T-helper 17 cell (primary cell): ENCODE data around the gene EPG5. TPM values are rescaled to one million over a fixed set of nuclear protein-coding genes. Genes with fewer than 3 reads are reported as not detected.
"Not testable (repeated sequence)": the region's sequence is repeated elsewhere in the genome, so short reads cannot be mapped to it uniquely, and the experiment has no call there.

Source experiments
- ATAC-seq: fragments of 150-1000 bp; cut with Tn5 transposase; 2 replicates; pipeline ENCODE4 v1.10.0; 2021; ENCODE audit warnings: mild to moderate bottlenecking, moderate library complexity
- DNase-seq, 3 donors: peaks; one replicate each; pipeline versions ENCODE4 v3.0.0 to v3.0.0-alpha.2; 2020 to 2021
- H3K9me3 ChIP-seq: one replicate; pipeline ENCODE4 v1.7.0; 2013; ENCODE audit warnings: low read length, mild to moderate bottlenecking; ENCODE audit not compliant: control insufficient read depth, poor library complexity, severe bottlenecking
- H3K27ac Mint-ChIP-seq: one replicate; pipeline ENCODE4 v1.8.0; 2022; ENCODE audit warnings: mild to moderate bottlenecking, moderate library complexity, mixed read lengths
- H3K27me3 Mint-ChIP-seq: one replicate; pipeline ENCODE4 v1.8.0; 2022; ENCODE audit warnings: mixed read lengths
- H3K36me3 Mint-ChIP-seq: one replicate; pipeline ENCODE4 v1.8.0; 2022; ENCODE audit warnings: low read depth, mixed read lengths
- H3K4me1 Mint-ChIP-seq: one replicate; pipeline ENCODE4 v1.8.0; 2022; ENCODE audit warnings: mild to moderate bottlenecking, mixed read lengths
- H3K4me3 Mint-ChIP-seq: one replicate; pipeline ENCODE4 v1.8.0; 2022; ENCODE audit warnings: mild to moderate bottlenecking, moderate library complexity, mixed read lengths
- total RNA-seq, 4 donors: library from RNA in 2 of 4; stranded (reverse) in 2 of 4; gene quantifications; one replicate each; pipeline ENCODE4 v1.2.3 and lab custom pipeline; 2022 to 2026

EPG5 gene
- total RNA-seq, 2 donors from 2014 or later = 46.6 to 76.5 TPM

DNA sequence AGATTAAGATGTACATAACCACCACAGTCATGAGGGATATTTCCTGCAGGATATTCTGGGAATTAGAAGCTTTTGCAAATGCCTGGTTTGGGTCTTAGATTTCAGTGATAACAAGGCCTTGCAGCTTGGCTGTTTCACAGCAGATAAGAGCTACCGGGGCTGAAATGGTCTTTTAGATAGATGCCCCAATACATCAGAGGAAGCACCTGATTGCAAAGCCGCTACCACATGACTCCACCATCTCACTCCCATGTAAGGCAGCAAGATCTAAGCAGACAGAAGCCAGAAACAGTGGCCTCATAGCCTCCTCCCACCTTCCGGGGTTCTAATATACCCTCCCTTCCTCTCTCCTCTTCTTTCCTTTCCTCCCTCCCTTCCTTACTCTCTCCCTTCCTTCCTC, 31.1 kb upstream of the EPG5 start:
- H3K9me3 ChIP-seq = no peaks in the 10 kb centered on the region
- H3K4me1 Mint-ChIP-seq = peaks cover 32% of the 10 kb centered on the region
- H3K27me3 Mint-ChIP-seq = no peaks in the 10 kb centered on the region
- peak overlapping the region; percentile 75 for H3K4me3 Mint-ChIP-seq
- peak overlapping the region; percentile 93 for H3K27ac Mint-ChIP-seq
- ATAC-seq = peak; percentile 82
- DNase-seq = no peak
- no peaks in the 10 kb centered on the region for H3K36me3 Mint-ChIP-seq

DNA sequence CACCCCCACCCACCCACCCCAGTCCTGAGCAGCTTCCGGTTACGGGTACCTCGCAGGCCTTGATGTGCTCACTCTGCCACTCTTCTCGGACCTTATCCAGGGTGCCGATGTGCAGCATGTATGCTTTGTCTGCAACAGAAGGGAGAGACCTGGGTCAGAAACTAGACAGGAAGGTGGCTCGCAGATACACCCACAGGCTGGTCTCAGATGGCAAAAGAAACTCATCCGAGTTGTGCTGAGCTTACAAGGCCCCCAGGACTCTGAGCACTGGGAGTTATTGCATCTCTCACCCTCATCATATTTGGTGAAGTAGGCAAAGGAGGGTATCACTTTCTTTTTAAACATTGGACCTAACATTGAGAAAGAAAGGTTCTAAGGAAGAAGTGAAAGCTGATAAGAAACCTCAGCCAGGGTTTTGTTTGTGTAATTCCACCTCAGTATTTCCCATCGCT, 30.6 kb upstream of the EPG5 start:
- no peaks in the 10 kb centered on the region for H3K27me3 Mint-ChIP-seq
- no peak for DNase-seq
- H3K4me1 Mint-ChIP-seq = peaks cover 32% of the 10 kb centered on the region
- no peaks in the 10 kb centered on the region for H3K9me3 ChIP-seq
- H3K27ac Mint-ChIP-seq = peak overlapping the region; percentile 93
- H3K36me3 Mint-ChIP-seq = no peaks in the 10 kb centered on the region
- ATAC-seq = peak; percentile 62
- H3K4me3 Mint-ChIP-seq = peak overlapping the region; percentile 75

DNA sequence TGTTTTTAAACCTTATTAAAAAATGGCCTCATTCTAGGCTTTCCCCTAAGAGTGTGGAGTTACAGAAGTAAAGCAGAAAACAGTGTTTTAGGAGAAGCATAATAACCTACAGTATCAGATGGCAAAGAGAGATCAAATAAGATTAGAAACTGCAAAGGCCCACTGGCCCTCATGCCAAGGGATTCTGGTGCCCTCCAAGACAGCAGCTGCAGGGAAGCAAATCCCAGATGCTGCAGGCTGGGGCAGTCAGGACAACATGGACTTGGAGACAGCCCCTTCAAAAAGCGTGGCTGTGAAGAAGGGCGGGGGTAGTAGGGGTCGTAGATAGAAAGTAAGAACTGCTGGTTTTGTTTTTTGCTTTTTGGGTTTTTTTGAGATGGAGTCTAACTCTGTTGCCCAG, 28.3 kb upstream of the EPG5 start:
- H3K9me3 ChIP-seq = no peaks in the 10 kb centered on the region
- Mint-ChIP-seq H3K27me3 (no peaks in the 10 kb centered on the region), H3K27ac (no peak overlapping the region)

DNA sequence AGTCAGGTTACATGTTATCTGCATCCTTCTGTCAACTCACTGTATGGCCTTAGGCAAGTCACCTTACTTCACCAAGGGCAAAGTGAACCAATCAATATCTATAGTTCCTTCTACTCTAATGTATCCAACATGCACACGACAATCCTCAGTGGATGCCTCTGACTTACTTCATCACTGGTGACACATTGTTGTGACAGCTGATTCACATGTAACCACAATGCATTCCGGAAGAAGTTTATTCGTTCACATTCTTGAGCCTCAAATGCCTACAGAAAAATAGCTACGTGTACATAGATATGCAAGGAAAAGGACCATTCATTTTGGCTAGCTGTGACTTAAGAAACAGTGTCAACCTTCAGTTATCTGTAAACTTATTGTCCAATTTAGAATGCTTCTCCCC, 26.3 kb upstream of the EPG5 start:
- peaks cover 2% of the 10 kb centered on the region for H3K36me3 Mint-ChIP-seq
- no peaks in the 10 kb centered on the region for H3K27me3 Mint-ChIP-seq
- no peaks in the 10 kb centered on the region for H3K9me3 ChIP-seq
- no peak for ATAC-seq
- peaks cover 13% of the 10 kb centered on the region for H3K4me1 Mint-ChIP-seq
- H3K27ac Mint-ChIP-seq = no peak overlapping the region
- DNase-seq = no peak
- H3K4me3 Mint-ChIP-seq = no peak overlapping the region

More for the DNA sequence above, 28.3 kb upstream of the EPG5 start:
- no peak for ATAC-seq
- DNase-seq = no peak
- H3K4me3 Mint-ChIP-seq = no peak overlapping the region
- no peaks in the 10 kb centered on the region for H3K36me3 Mint-ChIP-seq
- peaks cover 25% of the 10 kb centered on the region for H3K4me1 Mint-ChIP-seq

DNA sequence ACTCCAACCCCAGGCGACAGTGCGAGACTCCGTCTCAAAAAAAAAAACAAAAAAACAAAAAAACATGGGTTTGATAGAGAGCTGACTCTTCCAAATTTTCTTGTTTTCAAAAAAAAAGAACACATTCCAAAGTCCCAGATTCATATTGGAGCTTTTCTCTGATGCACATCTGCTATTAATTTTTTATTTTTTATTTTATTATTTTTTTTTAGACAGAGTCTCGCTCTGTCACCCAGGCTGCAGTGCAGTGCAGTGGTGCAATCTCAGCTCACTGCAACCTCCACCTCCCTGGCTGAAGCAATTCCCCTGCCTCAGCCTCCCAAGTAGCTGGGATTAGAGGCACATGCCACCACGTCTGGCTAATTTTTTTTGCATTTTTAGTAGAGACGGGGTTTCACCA, 25.4 kb upstream of the EPG5 start:
- H3K9me3 ChIP-seq, H3K27me3 Mint-ChIP-seq, H3K4me3 Mint-ChIP-seq, H3K4me1 Mint-ChIP-seq, DNase-seq, H3K36me3 Mint-ChIP-seq, H3K27ac Mint-ChIP-seq, ATAC-seq: not testable (repeated sequence)

DNA sequence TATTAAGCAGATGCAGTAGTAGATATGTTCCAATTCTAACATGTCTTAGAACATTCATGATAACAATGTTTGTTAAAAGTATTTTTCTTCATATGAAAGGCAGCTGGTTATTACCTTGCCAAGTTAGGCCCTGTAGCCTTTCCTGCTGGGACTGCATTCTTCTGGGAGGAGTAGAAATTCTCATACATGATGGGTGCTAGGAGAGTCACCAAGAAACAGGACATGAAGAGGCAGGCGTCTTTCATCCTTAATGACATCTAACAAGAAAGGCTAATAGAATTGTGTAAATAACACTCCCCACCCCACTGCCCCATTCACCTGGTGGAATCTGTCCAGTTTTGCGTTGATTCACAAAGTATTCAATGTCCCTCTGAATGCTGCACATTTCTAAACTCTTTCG, 24.7 kb upstream of the EPG5 start:
- no peak overlapping the region for H3K27ac Mint-ChIP-seq
- DNase-seq (no peak), ATAC-seq (no peak)
- peaks cover 4% of the 10 kb centered on the region for H3K36me3 Mint-ChIP-seq
- no peaks in the 10 kb centered on the region for H3K9me3 ChIP-seq
- H3K27me3 Mint-ChIP-seq = no peaks in the 10 kb centered on the region
- H3K4me1 Mint-ChIP-seq = peaks cover 4% of the 10 kb centered on the region
- H3K4me3 Mint-ChIP-seq = no peak overlapping the region

DNA sequence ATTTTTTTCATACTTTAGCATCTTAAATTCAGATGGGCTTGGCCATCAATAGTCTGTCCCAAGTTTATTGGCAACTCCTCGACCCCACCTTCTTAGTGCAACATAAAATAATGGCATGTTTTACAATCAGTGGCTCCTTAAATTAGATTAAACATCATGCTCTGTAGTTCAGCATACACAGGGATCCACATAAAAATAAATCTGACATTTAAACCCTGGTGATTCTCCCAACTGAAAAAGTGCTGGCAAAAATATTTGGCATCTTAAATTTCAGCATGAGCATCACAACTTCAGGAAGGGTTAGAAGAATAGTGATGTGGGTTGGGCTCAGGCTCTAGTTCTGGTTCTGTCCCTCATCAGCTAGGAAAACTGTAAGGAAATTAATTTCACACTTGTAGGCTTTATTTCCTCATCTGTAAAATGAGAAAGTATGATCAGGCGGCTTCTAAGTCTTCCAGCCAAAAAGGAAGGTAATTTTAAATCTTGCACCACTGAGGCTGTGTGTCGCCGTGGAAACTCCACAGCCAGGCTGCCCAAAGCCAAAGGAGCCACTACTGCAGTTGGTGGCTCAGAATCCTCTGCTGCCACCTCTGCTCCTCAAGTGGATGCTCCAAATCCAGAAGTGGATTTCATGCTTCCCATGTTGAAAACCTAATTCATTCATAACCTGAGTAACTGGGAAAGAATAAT, 17.6 kb upstream of the EPG5 start:
- H3K9me3 ChIP-seq = no peaks in the 10 kb centered on the region
- H3K4me1 Mint-ChIP-seq = peaks cover 4% of the 10 kb centered on the region
- no peak overlapping the region for H3K4me3 Mint-ChIP-seq
- peaks cover 2% of the 10 kb centered on the region for H3K36me3 Mint-ChIP-seq
- no peak overlapping the region for H3K27ac Mint-ChIP-seq
- H3K27me3 Mint-ChIP-seq = no peaks in the 10 kb centered on the region
- ATAC-seq (no peak), DNase-seq (no peak)

DNA sequence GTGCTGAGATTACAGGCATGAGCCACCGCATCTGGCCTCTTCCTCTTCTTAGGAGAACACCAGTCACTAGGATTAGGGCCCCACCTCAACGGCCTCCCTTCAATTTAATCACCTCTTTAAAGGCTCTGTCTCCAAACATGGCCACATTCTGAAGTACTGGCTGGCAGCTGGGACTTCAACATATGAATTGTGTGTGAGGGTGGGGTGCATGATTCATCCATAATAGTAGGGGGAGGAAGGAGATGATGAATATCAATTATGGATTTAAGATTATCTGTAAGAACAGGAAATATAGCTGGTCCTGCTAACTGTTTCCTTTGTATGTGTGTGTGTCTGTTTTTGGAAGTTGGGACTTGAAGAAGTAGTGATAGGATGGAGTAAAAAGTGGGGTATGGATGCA, 14.7 kb upstream of the EPG5 start:
- Mint-ChIP-seq H3K27me3 (no peaks in the 10 kb centered on the region), H3K27ac (no peak overlapping the region), H3K36me3 (no peaks in the 10 kb centered on the region), H3K4me1 (peaks cover 4% of the 10 kb centered on the region), H3K4me3 (no peak overlapping the region)
- DNase-seq (no peak), ATAC-seq (no peak)
- H3K9me3 ChIP-seq = no peaks in the 10 kb centered on the region

DNA sequence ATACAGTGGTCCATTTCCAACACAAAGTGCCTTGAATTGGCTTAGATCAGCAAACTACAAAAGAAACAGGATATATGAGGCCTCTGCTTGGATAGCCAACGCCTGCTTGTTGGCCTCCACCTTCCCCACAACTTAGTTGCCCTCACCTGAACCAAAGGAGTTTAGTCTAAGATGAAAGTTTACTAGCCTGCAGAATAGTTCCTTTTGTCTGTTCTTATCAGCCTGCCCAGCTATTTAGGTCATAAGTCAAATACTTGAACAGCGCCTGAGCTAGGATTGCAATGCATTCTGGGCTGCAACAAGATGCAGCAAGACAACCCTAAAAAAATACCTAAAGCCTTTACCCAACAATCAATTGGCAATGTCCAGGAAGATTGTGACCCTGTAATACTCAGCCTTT, 13.1 kb upstream of the EPG5 start:
- no peak for DNase-seq
- H3K27ac Mint-ChIP-seq = peak overlapping the region; percentile 9

DNA sequence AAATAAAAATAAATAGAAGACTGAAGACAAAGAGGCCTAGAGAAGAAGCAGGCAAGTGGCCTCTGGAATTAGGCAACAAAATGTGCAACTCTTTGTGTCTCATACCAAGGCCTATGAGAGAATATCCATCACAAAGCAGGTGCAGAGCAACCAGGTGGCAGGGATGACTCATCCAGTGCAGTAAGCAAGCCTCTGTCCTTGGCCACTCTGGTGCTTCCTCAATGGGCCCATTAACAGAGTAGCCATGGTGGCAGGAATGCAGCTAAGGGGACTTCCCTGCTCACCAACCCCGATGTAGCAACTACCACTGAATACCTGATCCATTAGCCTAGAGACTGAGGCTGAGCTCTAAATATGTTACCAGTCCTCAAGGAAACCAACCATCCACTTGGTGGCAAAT, 11.0 kb upstream of the EPG5 start:
- Mint-ChIP-seq H3K36me3 (no peaks in the 10 kb centered on the region), H3K4me3 (no peak overlapping the region), H3K27ac (peak overlapping the region; percentile 86), H3K27me3 (no peaks in the 10 kb centered on the region), H3K4me1 (peaks cover 9% of the 10 kb centered on the region)
- ATAC-seq (no peak), DNase-seq (no peak)
- H3K9me3 ChIP-seq = no peaks in the 10 kb centered on the region

More for the DNA sequence above, 13.1 kb upstream of the EPG5 start:
- Mint-ChIP-seq H3K4me1 (peaks cover 4% of the 10 kb centered on the region), H3K27me3 (no peaks in the 10 kb centered on the region), H3K36me3 (no peaks in the 10 kb centered on the region), H3K4me3 (no peak overlapping the region)
- H3K9me3 ChIP-seq = no peaks in the 10 kb centered on the region
- no peak for ATAC-seq

DNA sequence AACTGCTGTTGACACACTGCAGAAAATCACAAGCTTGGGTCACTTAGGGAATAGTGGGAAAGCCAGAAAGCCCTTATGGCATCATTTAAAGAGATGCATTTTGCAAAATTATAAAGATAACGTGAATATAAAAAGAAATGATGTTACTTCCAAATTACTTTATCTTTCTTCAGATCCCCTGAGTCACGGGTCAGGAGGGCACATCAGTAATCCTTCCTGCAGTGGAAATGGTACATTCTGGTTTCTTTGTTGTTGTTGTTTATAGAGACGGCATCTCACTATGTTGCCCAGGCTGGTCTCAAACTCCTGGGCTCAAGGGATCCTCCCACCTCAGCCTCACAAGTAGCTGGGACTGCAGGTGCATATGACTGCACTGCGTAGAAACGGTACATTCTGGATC, 9.8 kb upstream of the EPG5 start:
- H3K9me3 ChIP-seq = no peaks in the 10 kb centered on the region
- Mint-ChIP-seq H3K27me3 (no peaks in the 10 kb centered on the region), H3K36me3 (no peaks in the 10 kb centered on the region), H3K4me3 (no peak overlapping the region), H3K27ac (no peak overlapping the region), H3K4me1 (peaks cover 6% of the 10 kb centered on the region)
- ATAC-seq (no peak), DNase-seq (no peak)

DNA sequence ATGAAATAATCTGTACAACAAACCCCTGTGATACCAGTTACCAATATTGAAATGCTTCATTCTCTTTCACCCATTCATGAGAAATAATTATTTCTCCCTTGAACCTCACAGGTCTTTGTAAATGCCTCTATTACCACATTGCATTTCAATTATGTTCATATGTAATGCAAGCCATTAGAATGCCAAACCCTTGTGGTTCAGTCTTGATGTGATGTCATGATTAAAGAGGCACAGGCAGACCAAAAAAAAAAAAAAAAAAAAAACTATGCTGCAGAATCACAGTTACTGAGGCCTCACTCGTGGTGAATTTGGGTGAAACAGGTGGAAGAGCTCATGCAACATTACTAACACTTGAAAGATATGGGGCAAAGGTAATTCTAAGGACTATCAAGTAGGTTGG, 9.4 kb upstream of the EPG5 start:
- H3K36me3 Mint-ChIP-seq = no peaks in the 10 kb centered on the region
- peaks cover 6% of the 10 kb centered on the region for H3K4me1 Mint-ChIP-seq
- H3K9me3 ChIP-seq = no peaks in the 10 kb centered on the region
- DNase-seq (no peak), ATAC-seq (no peak)
- H3K27ac Mint-ChIP-seq = no peak overlapping the region
- H3K4me3 Mint-ChIP-seq = no peak overlapping the region
- H3K27me3 Mint-ChIP-seq = no peaks in the 10 kb centered on the region

DNA sequence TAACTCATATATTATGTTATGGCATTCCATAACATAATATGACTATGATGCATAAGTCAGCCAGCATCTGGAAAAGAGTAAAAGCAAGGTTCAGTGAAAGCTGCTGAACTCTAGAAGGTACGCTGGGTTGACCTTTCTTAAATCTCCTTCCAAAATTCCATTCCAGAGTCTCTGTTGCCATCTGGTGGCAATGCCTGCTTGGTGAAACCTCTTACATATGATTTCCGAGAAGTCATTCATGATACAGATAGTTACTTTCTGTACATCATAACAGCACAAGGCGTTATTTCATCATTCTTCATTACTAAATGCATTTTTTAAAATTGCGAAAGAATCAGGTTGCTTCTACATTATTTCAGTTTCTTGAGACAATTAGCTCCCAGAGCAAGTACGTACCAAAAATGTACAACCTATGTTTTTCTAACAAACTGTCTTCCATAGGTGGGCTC, 7.0 kb upstream of the EPG5 start:
- peak; percentile 31 to 60 (median 45) for DNase-seq

DNA sequence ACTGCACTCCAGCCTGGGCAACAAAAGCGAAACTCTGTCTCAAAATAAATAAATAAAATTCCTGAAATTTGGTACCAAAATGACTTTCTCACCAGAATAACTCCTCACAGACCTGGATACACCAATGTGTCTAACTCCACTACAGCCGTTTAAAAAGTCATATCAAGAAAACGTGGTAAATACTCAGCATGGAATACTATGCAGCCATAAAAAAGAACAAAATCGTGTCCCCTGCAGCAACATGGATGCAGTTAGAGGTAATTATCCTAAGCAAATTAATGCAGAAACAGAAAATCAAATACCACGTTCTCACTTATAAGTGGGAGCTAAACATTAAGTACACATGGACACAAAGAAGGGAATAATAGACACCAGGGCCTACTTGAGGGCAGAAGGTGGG, 2.2 kb downstream of the EPG5 start:
- ATAC-seq, H3K4me3 Mint-ChIP-seq, H3K27me3 Mint-ChIP-seq, H3K9me3 ChIP-seq, DNase-seq: not testable (repeated sequence)
- Mint-ChIP-seq H3K4me1 (peaks cover 58% of the 10 kb centered on the region), H3K36me3 (peaks cover 17% of the 10 kb centered on the region), H3K27ac (peak overlapping the region; percentile 98)

More for the DNA sequence above, 7.0 kb upstream of the EPG5 start:
- Mint-ChIP-seq H3K27ac (no peak overlapping the region), H3K36me3 (no peaks in the 10 kb centered on the region), H3K4me3 (no peak overlapping the region), H3K4me1 (peaks cover 6% of the 10 kb centered on the region), H3K27me3 (no peaks in the 10 kb centered on the region)
- no peaks in the 10 kb centered on the region for H3K9me3 ChIP-seq
- ATAC-seq = peak; percentile 90
